ENCODE data around the gene PCDHGA1. TPM values are rescaled to one million over a fixed set of nuclear protein-coding genes. Genes with fewer than 3 reads are reported as not detected.
A peak's percentile ranks its signal among the peaks of the same experiment; 100 is the strongest.
"Not testable (repeated sequence)": the region's sequence is repeated elsewhere in the genome, so short reads cannot be mapped to it uniquely, and the experiment has no call there.

PCDHGA1 gene
- total RNA-seq, 6 donors from 2014 or later = 0.15 to 0.51 (median 0.24) TPM; not detected in 2

DNA sequence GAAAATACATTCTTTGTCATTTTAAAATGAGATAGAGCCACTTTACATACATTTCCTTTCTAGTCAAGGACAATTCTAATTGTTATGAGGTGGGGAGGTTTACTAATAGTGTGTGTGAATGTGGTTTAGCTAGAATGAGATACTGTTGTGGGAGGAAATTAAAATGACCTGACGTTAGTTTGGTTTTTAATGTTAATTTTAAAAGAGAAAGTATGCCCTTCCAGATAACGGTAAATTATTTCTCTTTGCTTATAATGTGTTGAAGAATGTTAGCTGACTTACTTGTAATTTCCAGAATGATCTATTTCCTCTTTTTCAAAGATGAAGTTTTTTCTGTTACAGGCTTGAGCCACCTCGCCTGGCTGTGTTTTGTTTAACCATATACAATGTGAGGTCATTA is 8.1 kb upstream of the PCDHGA1 start:
- Histone ChIP-seq H3K36me3 (peaks cover 0 to 26% (median 11%) of the 10 kb centered on the region in 4 donors), H3K4me3 (no peak overlapping the region), H3K27ac (no peak overlapping the region), H3K4me1 (peaks cover 0 to 9% (median 4%) of the 10 kb centered on the region in 4 donors), H3K27me3 (no peaks in the 10 kb centered on the region), H3K9me3 (peaks cover 36 to 70% (median 63%) of the 10 kb centered on the region in 4 donors)
- ATAC-seq (ENCODE audit: low FRiP score in 2 of 2) (no peak), DNase-seq (no peak)
- TF ChIP-seq, protein P1, sequence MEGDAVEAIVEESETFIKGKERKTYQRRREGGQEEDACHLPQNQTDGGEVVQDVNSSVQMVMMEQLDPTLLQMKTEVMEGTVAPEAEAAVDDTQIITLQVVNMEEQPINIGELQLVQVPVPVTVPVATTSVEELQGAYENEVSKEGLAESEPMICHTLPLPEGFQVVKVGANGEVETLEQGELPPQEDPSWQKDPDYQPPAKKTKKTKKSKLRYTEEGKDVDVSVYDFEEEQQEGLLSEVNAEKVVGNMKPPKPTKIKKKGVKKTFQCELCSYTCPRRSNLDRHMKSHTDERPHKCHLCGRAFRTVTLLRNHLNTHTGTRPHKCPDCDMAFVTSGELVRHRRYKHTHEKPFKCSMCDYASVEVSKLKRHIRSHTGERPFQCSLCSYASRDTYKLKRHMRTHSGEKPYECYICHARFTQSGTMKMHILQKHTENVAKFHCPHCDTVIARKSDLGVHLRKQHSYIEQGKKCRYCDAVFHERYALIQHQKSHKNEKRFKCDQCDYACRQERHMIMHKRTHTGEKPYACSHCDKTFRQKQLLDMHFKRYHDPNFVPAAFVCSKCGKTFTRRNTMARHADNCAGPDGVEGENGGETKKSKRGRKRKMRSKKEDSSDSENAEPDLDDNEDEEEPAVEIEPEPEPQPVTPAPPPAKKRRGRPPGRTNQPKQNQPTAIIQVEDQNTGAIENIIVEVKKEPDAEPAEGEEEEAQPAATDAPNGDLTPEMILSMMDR (IDR thresholded peaks at IDR 0.05) = no peak
- no peak for TF ChIP-seq POLR2AphosphoS5 (IDR thresholded peaks at IDR 0.05)
- TF ChIP-seq EP300 (IDR thresholded peaks at IDR 0.05) = no peak
- TF ChIP-seq POLR2A (IDR thresholded peaks at IDR 0.05) = no peak
- WGBS, 2 donors = 88 to 94% methylated on average over 3 of the region's 3 CpGs

DNA sequence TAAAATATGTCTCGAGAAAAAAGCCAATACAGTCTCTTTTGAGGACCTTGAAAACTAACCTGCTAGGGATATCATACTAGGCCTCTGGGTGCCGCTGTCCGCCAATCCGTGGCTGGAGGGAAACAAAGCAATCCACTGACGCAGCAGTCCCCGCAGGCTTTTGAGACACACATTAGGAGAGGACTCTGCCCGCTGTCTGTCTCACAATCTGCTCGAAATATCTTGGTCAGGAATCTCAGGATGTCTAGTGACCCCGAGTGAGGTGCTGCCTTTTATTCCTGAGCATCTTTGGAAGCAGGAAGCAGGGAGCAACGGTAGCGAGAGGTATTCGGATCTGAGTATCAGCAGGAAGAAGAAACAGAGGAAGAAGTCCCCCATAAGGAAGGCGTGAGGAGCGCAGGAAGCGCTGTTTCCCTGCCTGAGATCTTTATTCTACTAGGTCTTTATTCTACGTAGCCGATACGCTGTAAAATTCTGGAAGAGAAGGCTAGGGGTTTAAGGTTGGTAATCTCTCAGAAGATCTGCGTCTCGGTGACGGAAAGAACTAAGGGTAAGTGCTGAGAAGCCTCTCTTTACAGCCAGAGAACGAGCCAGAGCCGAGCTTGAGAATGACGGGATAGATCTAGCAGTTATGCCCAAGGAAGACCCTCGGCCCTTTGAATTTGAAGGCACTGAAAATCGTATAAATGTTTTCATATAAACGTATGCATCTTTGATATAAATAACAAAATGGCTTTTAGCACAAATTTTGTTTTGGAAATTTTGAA is 4.0 kb upstream of the PCDHGA1 start:
- H3K27ac ChIP-seq = peak overlapping the region in 2 of 4 donors; percentile 30 to 49
- no peaks in the 10 kb centered on the region for H3K36me3 ChIP-seq
- DNase-seq = peak in 1 of 2 donors; percentile 48
- peaks cover 0 to 1% (median under 1%) of the 10 kb centered on the region in 4 donors for H3K4me1 ChIP-seq
- H3K27me3 ChIP-seq = no peaks in the 10 kb centered on the region
- H3K4me3 ChIP-seq = peak overlapping the region in 3 of 4 donors; percentile 19 to 45 (median 31)
- 11 to 19% methylated on average over 27 of the region's 27 CpGs for WGBS, 2 donors
- peaks cover 30 to 58% (median 55%) of the 10 kb centered on the region in 4 donors for H3K9me3 ChIP-seq
- ATAC-seq (ENCODE audit: low FRiP score in 2 of 2) = peak in 1 of 2 donors; percentile 73
- TF ChIP-seq POLR2AphosphoS5 (IDR thresholded peaks at IDR 0.05) (no peak), POLR2A (IDR thresholded peaks at IDR 0.05) (peak in 1 of 4 donors; percentile 12), EP300 (IDR thresholded peaks at IDR 0.05) (no peak)
- TF ChIP-seq, protein P1 (IDR thresholded peaks at IDR 0.05) = peak in 3 of 6 experiments; percentile 22 to 26 (median 24)

DNA sequence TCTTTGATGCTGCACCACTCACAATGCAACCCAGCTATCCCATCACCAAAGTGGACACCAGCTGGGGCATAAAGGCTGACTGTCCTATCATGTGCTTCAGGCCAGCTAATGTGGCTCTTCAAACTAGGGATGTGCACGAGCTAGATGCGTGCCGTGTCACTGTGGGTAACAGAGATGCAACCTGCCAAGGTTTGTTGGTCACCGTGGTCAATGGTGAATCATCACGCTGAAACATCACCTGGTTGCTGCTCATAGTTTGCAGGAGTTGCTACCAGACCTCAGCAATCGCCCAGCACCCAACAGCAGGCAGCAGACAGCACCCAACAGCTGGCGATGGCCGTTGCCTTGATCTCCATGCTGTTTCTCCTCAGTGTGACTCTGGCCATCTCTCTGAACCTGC is 2.1 kb upstream of the PCDHGA1 start:
- WGBS, 2 donors = 73 to 81% methylated on average over 2 to 8 of the region's 8 CpGs
- no peaks in the 10 kb centered on the region for H3K4me1 ChIP-seq
- no peak for TF ChIP-seq POLR2A (IDR thresholded peaks at IDR 0.05)
- TF ChIP-seq, protein P1 (IDR thresholded peaks at IDR 0.05) = no peak
- TF ChIP-seq EP300 (IDR thresholded peaks at IDR 0.05) = no peak
- TF ChIP-seq POLR2AphosphoS5 (IDR thresholded peaks at IDR 0.05) = no peak
- no peak overlapping the region for H3K4me3 ChIP-seq
- no peak for DNase-seq
- H3K27me3 ChIP-seq = no peaks in the 10 kb centered on the region
- no peaks in the 10 kb centered on the region for H3K36me3 ChIP-seq
- ATAC-seq (ENCODE audit: low FRiP score in 2 of 2) = no peak
- no peak overlapping the region for H3K27ac ChIP-seq
- peaks cover 42 to 71% (median 61%) of the 10 kb centered on the region in 4 donors for H3K9me3 ChIP-seq

DNA sequence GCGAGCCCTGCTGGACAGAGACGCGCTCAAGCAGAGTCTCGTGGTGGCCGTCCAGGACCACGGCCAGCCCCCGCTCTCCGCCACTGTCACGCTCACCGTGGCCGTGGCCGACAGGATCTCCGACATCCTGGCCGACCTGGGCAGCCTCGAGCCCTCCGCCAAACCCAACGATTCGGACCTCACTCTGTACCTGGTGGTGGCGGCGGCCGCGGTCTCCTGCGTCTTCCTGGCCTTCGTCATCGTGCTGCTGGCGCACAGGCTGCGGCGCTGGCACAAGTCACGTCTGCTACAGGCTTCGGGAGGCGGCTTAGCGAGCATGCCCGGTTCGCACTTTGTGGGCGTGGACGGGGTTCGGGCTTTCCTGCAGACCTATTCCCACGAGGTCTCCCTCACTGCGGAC is 2.3 kb downstream of the PCDHGA1 start:
- not testable (repeated sequence) for H3K4me3 ChIP-seq; ATAC-seq (ENCODE audit: low FRiP score in 2 of 2); H3K4me1 ChIP-seq; H3K36me3 ChIP-seq; H3K27ac ChIP-seq; H3K27me3 ChIP-seq
- 33 to 43% methylated on average over 14 to 21 of the region's 39 CpGs for WGBS, 2 donors
- H3K9me3 ChIP-seq = peaks cover 54 to 70% (median 55%) of the 10 kb centered on the region in 4 donors
- DNase-seq = peak in 1 of 2 donors; percentile 81

DNA sequence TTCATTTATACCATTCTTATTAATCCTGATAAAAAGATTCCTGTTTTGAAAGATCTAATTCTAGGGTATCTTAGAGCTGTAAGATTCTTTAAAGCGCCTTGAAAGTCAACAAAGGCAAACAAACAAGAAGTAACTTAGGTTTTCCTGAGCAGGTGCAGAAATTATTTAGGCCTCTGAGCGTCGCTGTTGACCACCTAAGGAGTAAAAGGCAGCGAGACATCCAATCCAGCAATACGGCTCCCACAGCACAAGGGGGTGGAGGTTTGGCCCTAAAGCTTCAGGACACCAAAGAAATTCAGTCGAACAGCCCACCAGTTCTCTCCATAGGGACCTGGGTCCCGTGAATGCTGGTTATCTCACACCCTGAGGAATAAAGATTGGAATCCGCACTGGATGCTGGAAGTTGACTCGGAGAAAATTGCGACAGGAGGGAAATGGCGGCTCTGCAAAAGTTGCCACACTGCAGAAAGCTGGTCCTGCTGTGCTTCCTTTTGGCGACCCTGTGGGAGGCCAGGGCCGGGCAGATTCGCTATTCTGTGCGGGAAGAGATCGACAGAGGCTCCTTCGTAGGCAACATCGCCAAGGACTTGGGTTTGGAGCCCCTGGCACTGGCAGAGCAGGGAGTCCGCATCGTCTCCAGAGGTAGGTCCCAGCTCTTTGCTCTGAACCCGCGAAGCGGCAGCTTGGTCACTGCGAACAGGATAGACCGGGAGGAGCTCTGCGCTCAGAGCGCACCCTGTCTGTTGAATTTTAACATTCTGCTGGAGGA is 8.4 kb downstream of the PCDHGA1 start, which contains the start of gene PCDHGA2:
PCDHGA2 (plus strand) TSS at position 223 of the 769 bp plus-strand sequence.
- H3K36me3 ChIP-seq = no peaks in the 10 kb centered on the region
- no peaks in the 10 kb centered on the region for H3K27me3 ChIP-seq
- peak within 1 kb of the TSS in 2 of 4 donors; percentile 5 to 26 for H3K4me3 ChIP-seq
- ATAC-seq (ENCODE audit: low FRiP score in 2 of 2) (peak in 1 of 2 donors; percentile 16), DNase-seq (peak in 1 of 2 donors; percentile 19)
- H3K4me1 ChIP-seq = no peaks in the 10 kb centered on the region
- WGBS, 2 donors = 8 to 20% methylated on average over 14 to 23 of the region's 27 CpGs
- H3K27ac ChIP-seq = no peak within 1 kb of the TSS
- TF ChIP-seq, protein P1 (IDR thresholded peaks at IDR 0.05) = peak in 2 of 6 experiments; percentile 13 to 18
- no peak for TF ChIP-seq EP300 (IDR thresholded peaks at IDR 0.05)
- peaks cover 42 to 68% (median 52%) of the 10 kb centered on the region in 4 donors for H3K9me3 ChIP-seq

DNA sequence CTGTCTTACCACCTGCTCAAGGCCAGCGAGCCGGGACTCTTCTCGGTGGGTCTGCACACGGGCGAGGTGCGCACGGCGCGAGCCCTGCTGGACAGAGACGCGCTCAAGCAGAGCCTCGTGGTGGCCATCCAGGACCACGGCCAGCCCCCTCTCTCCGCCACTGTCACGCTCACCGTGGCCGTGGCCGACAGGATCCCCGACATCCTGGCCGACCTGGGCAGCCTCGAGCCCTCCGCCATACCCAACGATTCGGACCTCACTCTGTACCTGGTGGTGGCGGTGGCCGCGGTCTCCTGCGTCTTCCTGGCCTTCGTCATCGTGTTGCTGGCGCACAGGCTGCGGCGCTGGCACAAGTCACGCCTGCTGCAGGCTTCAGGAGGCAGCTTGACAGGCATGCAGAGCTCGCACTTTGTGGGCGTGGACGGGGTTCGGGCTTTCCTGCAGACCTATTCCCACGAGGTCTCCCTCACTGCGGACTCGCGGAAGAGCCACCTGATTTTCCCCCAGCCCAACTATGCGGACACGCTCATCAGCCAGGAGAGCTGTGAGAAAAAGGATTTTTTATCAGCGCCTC is 10.6 kb downstream of the PCDHGA1 start:
- peaks cover 34 to 78% (median 60%) of the 10 kb centered on the region in 4 donors for H3K9me3 ChIP-seq
- not testable (repeated sequence) for H3K4me1 ChIP-seq; H3K36me3 ChIP-seq; ATAC-seq (ENCODE audit: low FRiP score in 2 of 2); H3K27me3 ChIP-seq; H3K27ac ChIP-seq; H3K4me3 ChIP-seq
- WGBS, 2 donors = 39 to 80% methylated on average over 7 to 22 of the region's 45 CpGs
- peak in 1 of 2 donors; percentile 72 for DNase-seq
